Measurements from ENCODE around the gene RANBP17. TPM values are rescaled to one million over a fixed set of nuclear protein-coding genes. Genes with fewer than 3 reads are reported as not detected.
"Not testable (repeated sequence)": the region's sequence is repeated elsewhere in the genome, so short reads cannot be mapped to it uniquely, and the experiment has no call there.

The RANBP17 gene
- total RNA-seq, 1 donor from 2014 or later, result 197 TPM

- DNase-seq (ENCODE audit: low spot score), result no peak
Observed at GRCh38 chr5:170867825-170868224, 6.0 kb downstream of the RANBP17 start.

DNA sequence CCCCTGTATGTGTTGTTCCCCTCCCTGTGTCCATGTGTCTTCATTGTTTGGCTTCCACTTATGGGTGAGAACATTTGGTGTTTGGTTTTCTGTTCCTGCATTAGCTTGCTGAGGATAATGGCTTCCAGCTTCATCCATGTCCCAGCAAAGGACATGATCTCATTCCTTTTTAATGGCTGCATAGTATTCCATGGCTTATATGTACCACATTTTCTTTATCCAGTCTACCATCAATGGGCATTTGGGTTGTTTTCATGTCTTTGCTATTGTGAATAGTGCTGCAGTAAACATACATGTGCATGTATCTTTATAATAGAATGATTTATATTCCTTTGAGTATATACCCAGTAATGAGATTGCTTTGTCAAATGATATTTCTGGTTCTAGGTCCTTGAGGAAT is 8.6 kb downstream of the RANBP17 start:
- DNase-seq (ENCODE audit: low spot score), result not testable (repeated sequence)

DNA sequence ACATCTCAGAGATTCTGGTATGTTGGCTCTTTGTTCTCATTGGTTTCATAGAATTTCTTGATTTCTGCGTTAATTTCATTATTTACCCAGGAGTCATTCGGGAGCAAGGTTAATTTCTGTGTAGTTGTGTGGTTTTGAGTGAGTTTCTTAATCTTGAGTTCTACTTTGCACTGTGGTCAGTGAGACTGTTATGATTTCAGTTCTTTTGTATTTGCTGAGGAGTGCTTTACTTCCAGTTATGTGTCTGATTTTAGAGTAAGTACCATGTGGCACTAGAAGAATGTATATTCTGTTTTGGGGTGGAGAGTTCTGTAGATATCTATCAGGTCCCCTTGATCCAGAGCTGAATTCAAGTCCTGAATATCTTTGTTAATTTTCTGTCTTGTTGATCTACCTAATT is 12.2 kb downstream of the RANBP17 start:
- DNase-seq (ENCODE audit: low spot score), result no peak

GRCh38 chr5:170875811-170876210 is 14.0 kb downstream of the RANBP17 start:
- no peak for DNase-seq (ENCODE audit: low spot score)

DNA sequence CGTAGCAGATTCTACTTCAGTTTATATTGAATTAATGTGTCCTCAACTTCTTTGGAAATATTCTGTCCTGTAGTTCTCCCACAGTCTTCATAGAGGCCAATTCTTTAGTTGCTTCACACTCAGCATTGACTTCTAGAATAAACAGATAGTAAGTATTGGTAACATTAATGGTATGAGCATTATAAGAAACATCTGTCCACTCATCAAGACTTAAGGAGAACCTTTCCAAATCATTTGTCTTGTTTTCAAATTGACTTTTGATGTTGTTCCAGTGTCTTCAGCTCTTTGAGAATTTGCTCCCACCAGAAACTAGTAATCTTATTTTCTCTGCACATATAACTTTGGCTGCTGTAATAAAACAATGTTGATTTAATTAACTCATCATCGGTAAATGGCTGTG is 18.3 kb downstream of the RANBP17 start:
- DNase-seq (ENCODE audit: low spot score), result no peak

- DNase-seq (ENCODE audit: low spot score), result no peak
Observed at GRCh38 chr5:170882345-170882744, 20.5 kb downstream of the RANBP17 start.

DNA sequence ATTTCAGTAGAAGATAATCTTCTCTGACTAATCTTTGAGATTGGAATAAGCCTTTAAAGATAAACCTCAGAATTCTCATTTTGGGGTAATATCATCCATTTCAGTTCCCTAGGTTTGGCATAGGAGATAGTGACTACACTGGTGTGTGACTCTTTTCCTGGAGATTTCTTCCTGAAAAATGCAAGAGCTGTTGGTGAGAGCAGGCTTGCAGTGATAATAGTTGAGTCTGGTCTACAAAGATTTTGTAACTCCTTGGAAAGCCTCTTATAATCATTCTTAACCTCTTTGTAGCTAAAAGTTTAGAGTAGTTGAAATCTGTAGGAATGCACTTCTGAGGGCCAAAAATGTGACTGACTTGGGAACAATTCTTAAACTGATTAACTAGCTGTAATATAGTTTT is 23.4 kb downstream of the RANBP17 start:
- peak; percentile 88 for DNase-seq (ENCODE audit: low spot score)

- peak; percentile 9 for DNase-seq (ENCODE audit: low spot score)
Observed at GRCh38 chr5:170885809-170886208, 24.0 kb downstream of the RANBP17 start.

GRCh38 chr5:170886210-170886894 is 24.5 kb downstream of the RANBP17 start:
- DNase-seq (ENCODE audit: low spot score), result peak; percentile 37

DNA sequence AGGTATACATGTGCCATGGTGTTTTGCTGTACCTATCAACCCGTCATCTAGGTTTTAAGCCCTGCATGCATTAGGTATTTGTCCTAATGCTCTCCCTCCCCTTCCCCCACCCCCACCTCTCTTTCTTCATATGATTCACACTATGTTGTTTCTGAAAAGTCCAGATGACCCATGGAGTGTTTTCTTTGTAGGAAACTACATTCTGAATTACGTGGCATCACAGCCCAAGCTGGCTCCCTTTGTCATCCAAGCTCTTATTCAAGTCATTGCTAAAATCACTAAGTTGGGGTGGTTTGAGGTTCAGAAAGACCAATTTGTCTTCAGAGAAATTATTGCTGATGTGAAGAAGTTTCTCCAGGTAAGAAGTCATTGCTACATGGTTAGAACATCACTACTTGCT is 30.4 kb downstream of the RANBP17 start:
- no peak for DNase-seq (ENCODE audit: low spot score)

DNA sequence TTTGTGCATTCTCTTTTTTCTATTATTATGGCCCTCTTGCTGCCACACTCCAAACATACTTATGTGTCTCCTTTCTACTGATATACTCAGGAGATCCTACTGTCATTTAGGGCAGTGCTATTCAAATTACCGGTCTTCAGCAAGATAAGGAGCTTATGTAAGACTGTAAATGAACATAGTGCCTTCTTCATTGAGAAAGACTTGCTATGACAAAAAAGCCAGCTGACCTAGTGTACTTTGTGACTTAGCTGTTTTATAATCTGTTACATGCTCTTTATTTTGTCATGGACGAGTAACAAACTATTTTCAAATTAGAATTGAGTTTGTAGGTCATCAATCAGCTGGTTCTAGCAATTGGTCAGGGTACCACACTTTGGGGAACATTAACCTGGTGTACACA is 32.8 kb downstream of the RANBP17 start:
- DNase-seq (ENCODE audit: low spot score), result no peak

GRCh38 chr5:170896779-170897178 is 35.0 kb downstream of the RANBP17 start:
- DNase-seq (ENCODE audit: low spot score), result no peak

DNA sequence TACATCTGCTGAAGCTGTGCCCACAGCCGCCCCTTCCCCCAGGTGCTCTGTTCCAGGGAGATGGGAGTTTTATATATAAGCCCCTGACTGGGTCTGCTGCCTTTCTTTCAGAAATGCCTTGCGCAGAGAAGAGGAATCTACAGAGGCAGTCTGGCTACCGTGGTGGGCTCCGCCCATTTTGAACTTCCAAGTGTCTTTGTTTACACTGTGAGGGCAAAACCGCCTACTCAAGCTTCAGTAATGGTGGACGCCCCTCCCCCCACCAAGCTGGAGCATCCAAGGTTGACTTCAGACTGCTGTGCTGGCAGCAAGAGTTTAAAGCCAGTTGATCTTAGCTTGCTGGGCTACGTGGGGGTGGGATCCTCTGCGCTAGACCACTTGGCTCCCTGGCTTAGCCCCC is 41.3 kb downstream of the RANBP17 start:
- DNase-seq (ENCODE audit: low spot score), result no peak

- DNase-seq (ENCODE audit: low spot score), result no peak
Observed at GRCh38 chr5:170907758-170908157, 45.9 kb downstream of the RANBP17 start.

DNA sequence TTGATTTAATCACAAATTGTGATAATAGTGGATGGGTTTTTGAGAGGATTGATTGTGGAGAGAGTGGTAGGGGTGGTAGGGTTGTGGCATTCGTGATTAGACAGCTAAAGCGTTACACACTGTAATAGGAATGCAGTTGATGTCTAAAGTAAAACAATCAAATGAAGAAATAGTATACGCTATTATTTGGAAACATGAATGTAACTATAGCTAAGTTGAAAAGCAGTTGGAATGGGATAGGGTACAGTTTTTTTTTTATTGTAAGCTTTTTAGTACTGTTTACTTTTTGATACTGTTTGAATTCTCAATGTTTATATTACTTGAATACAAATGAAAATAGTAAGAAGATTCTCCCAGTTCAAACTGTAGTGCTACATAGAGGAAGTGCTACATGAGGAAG is 51.8 kb downstream of the RANBP17 start:
- no peak for DNase-seq (ENCODE audit: low spot score)

DNA sequence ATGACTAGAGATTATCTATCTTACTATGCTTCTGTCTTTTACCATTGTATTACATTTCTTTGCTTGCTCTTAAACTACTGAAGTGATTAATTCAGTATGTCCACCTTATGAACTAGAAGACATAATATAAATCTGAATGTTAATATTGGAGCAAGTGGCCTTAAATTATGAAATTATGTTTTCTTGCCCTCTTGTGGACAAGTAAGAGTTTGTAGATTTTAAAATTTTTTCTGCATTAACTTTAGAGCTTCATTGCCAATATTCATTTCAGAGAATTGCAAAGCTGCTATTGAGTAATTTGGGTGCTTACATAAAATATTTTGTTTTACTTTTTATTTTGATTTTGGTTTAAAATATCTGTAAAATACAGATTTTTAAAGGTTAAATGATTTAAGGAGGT is 55.3 kb downstream of the RANBP17 start:
- DNase-seq (ENCODE audit: low spot score), result peak; percentile 11

DNA sequence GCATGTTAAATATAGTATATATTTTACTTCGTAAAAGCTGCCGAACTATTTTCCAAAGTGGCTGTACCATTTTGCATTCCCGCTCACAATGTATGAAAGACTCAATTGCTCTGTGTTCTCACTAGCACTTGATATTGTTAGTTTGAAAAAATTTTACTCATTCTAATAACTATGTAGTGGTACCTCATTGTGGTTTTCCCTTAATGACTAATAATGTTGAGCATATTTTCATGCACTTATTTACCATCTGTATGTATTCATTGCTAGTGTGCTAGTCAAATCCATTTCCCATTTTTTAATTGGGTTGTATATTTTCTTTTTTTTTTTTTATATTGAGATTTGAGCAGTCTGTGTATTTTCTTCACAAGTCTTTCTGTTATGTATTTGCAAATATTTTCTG is 58.4 kb downstream of the RANBP17 start:
- DNase-seq (ENCODE audit: low spot score), result no peak

- DNase-seq (ENCODE audit: low spot score), result not testable (repeated sequence)
Observed at GRCh38 chr5:170922331-170922730, 60.5 kb downstream of the RANBP17 start.

- no peak for DNase-seq (ENCODE audit: low spot score)
Observed at GRCh38 chr5:170923910-170924620, 62.2 kb downstream of the RANBP17 start.

- not testable (repeated sequence) for DNase-seq (ENCODE audit: low spot score)
Observed at GRCh38 chr5:170935534-170936218, 73.9 kb downstream of the RANBP17 start.

DNA sequence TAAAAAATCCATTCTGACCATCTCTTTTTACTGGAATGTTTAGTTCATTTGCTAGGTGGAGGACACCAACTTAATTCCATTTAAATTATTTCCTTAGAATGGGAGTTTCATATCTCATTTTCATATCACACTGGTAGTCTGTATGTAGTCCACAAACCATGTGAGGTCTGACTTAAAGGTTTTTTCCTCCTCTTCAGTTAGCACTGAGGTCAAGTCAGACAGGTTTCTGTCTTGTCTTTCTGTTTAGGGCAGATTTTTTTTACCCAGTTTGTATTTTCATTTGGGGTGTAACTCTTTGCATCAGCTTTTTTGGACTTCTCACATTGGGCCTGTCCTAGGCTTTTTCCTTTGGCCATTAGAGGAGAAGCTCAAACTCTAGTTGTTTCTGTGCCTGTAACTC is 75.3 kb downstream of the RANBP17 start:
- DNase-seq (ENCODE audit: low spot score), result no peak

GRCh38 chr5:170937914-170938313 is 76.1 kb downstream of the RANBP17 start:
- no peak for DNase-seq (ENCODE audit: low spot score)

DNA sequence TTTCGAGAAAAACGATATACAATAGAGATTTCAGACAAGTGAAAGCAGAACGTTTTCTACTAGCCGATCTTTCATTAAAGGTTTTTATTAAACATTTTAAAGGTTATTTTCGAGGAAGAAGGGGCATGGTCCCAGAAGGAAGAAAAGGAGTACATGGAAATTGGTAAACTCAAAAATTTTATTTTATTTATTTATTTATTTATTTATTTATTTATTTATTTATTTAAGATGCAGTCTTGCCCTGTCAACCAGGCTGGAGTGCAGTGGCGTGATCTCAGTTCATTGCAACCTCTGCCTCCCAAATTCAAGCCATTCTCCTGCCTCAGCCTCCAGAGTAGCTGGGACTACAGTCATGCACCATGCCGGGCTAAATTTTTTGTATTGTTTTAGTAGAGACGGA is 77.4 kb downstream of the RANBP17 start:
- DNase-seq (ENCODE audit: low spot score), result no peak
